ENCODE data around the gene TMPRSS4.

The TMPRSS4 gene

DNA sequence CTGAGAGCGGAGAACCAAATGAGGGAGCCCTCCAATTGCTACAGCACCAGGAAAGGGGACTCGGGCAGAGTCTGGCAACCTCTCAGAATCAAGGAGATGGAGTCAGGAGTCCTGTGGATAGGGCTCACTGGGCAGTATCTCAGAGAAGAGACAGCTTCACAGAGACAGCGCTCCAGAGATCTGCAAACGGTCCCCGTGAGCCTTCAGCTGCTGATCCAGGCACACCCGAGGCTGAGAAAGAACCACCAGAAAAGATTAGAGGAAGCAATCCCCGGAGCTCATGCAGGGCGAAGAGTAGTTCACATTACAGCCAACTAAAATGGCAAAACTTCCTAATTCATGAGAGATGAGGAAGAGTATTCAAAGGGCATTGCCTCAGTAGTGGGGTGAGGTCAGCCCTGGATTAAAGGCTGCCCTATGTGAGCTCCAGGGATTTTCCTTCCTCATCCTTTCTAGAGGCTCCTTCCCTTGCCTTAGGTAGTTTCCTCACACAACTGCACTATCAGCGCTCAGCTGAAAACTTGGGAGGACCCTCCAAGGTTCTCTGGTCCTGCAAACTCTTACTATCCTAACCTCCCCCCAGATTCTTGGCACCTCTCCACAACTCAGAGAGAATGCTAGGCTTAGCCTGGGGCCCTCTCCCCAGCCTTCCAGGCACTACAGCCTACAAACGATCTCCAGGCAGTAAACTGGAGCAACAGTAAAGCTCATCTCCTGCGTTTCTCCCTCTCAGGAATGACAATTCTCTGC, 52.0 kb downstream of the TMPRSS4 start:
- WGBS, 2 donors (ENCODE audit: extremely low coverage in 2 of 2, insufficient read length in 2 of 2, insufficient replicate concordance in 1 of 2) = no CpG with 5 or more reads among the region's 11 CpGs
- Histone ChIP-seq H3K27me3 (ENCODE audit: control insufficient read depth in 3 of 3, insufficient read depth in 3 of 3, low read depth in 1 of 3, low read length in 3 of 3) (peaks cover 0 to 32% (median 0%) of the 10 kb centered on the region in 3 experiments), H2BK15ac (ENCODE audit: low read length) (no peak overlapping the region), H2BK120ac (ENCODE audit: low read depth, low read length) (no peak overlapping the region), H4K8ac (ENCODE audit: low read depth, low read length) (no peak overlapping the region), H2BK5ac (ENCODE audit: low read length) (no peak overlapping the region), H3K4me1 (ENCODE audit: control insufficient read depth in 2 of 2, insufficient read depth in 1 of 2, low read depth in 1 of 2, low read length in 2 of 2) (peaks cover 0 to 2% of the 10 kb centered on the region in 2 donors), H2AK5ac (ENCODE audit: low read depth, low read length) (no peak overlapping the region), H3K4me3 (ENCODE audit: low read length in 2 of 2) (no peak overlapping the region), H3K36me3 (replicated peaks in 1 of 2; ENCODE audit: control insufficient read depth in 2 of 2, insufficient read depth in 2 of 2, low read length in 2 of 2) (no peaks in the 10 kb centered on the region), H2BK12ac (ENCODE audit: low read length) (no peak overlapping the region), H3K4me2 (ENCODE audit: insufficient read depth, low read length, poor library complexity, severe bottlenecking) (no peak overlapping the region), H3K9me3 (replicated peaks in 1 of 2; ENCODE audit: control insufficient read depth in 2 of 2, insufficient read depth in 1 of 2, low read depth in 1 of 2, low read length in 2 of 2) (no peaks in the 10 kb centered on the region), H3K14ac (ENCODE audit: low read length) (no peak overlapping the region), H3K79me1 (ENCODE audit: low read depth, low read length) (no peaks in the 10 kb centered on the region), H3K9ac (ENCODE audit: low read depth, low read length, poor library complexity) (no peak overlapping the region), H3K23ac (ENCODE audit: low read depth, low read length, poor library complexity) (no peak overlapping the region), H3K4ac (ENCODE audit: low read length) (no peak overlapping the region), H4K91ac (ENCODE audit: low read depth, low read length, poor library complexity) (no peak overlapping the region), H3K27ac (replicated peaks; ENCODE audit: low read length) (no peak overlapping the region), H3K18ac (ENCODE audit: low read length) (no peak overlapping the region), H2AFZ (ENCODE audit: low read length) (no peak overlapping the region)
- DNase-seq (ENCODE audit: low spot score) = no peak

DNA sequence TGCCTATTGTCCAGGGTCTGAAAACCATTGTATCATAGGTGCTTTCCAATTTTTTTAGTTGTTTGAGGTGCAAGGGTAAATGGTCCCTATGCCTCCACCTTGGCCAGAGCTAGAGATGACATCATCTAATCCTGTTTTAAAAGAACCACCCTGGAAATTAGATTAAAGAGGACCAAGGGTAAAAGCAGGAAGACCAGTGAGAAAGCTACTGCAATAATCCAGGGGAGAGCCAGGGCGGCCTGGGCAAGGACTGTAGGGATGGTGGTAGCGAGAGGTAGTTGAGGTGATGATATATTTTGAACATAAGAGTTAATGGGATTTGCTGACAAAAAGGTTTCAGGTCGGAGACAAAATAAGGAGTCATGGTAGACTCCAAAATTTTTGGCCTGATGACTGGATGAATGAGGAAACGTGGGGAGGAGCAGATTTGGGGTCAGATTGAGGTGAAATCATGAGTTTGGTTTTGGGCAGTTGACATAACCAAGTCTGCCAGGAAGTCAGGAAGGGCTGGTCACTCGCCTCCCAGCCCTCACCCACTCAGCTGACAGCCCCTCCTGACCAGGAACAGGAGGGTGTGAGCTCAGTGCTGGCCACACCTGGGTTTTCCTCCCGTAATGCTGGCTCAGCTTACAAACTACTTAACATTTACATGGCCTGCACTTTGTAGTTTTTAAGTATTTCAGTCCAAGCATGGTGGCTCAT, 52.7 kb downstream of the TMPRSS4 start:
- no peak overlapping the region for H2BK15ac ChIP-seq (ENCODE audit: low read length)
- no peak overlapping the region for H2BK120ac ChIP-seq (ENCODE audit: low read depth, low read length)
- no peak overlapping the region for H2BK12ac ChIP-seq (ENCODE audit: low read length)
- H3K4me1 ChIP-seq (ENCODE audit: control insufficient read depth in 2 of 2, insufficient read depth in 1 of 2, low read depth in 1 of 2, low read length in 2 of 2) = peaks cover 0 to 2% of the 10 kb centered on the region in 2 donors
- H3K4me3 ChIP-seq (ENCODE audit: low read length in 2 of 2) = no peak overlapping the region
- no peak overlapping the region for H2BK5ac ChIP-seq (ENCODE audit: low read length)
- no peak overlapping the region for H2AFZ ChIP-seq (ENCODE audit: low read length)
- no peak overlapping the region for H3K18ac ChIP-seq (ENCODE audit: low read length)
- H3K4me2 ChIP-seq (ENCODE audit: insufficient read depth, low read length, poor library complexity, severe bottlenecking) = no peak overlapping the region
- DNase-seq (ENCODE audit: low spot score) = no peak
- H2AK5ac ChIP-seq (ENCODE audit: low read depth, low read length) = no peak overlapping the region
- no peak overlapping the region for H4K91ac ChIP-seq (ENCODE audit: low read depth, low read length, poor library complexity)
- no peaks in the 10 kb centered on the region for H3K9me3 ChIP-seq (replicated peaks in 1 of 2; ENCODE audit: control insufficient read depth in 2 of 2, insufficient read depth in 1 of 2, low read depth in 1 of 2, low read length in 2 of 2)
- no peaks in the 10 kb centered on the region for H3K36me3 ChIP-seq (replicated peaks in 1 of 2; ENCODE audit: control insufficient read depth in 2 of 2, insufficient read depth in 2 of 2, low read length in 2 of 2)
- no peak overlapping the region for H3K9ac ChIP-seq (ENCODE audit: low read depth, low read length, poor library complexity)
- no peaks in the 10 kb centered on the region for H3K79me1 ChIP-seq (ENCODE audit: low read depth, low read length)
- no peak overlapping the region for H3K23ac ChIP-seq (ENCODE audit: low read depth, low read length, poor library complexity)
- H4K8ac ChIP-seq (ENCODE audit: low read depth, low read length) = no peak overlapping the region
- no peak overlapping the region for H3K4ac ChIP-seq (ENCODE audit: low read length)
- H3K27me3 ChIP-seq (ENCODE audit: control insufficient read depth in 3 of 3, insufficient read depth in 3 of 3, low read depth in 1 of 3, low read length in 3 of 3) = peaks cover 0 to 37% (median 0%) of the 10 kb centered on the region in 3 experiments
- no peak overlapping the region for H3K14ac ChIP-seq (ENCODE audit: low read length)
- 100% methylated on average over 1 of the region's 6 CpGs; no CpG with 5 or more reads in 1 of the 2 donors for WGBS, 2 donors (ENCODE audit: extremely low coverage in 2 of 2, insufficient read length in 2 of 2, insufficient replicate concordance in 1 of 2)
- no peak overlapping the region for H3K27ac ChIP-seq (replicated peaks; ENCODE audit: low read length)

DNA sequence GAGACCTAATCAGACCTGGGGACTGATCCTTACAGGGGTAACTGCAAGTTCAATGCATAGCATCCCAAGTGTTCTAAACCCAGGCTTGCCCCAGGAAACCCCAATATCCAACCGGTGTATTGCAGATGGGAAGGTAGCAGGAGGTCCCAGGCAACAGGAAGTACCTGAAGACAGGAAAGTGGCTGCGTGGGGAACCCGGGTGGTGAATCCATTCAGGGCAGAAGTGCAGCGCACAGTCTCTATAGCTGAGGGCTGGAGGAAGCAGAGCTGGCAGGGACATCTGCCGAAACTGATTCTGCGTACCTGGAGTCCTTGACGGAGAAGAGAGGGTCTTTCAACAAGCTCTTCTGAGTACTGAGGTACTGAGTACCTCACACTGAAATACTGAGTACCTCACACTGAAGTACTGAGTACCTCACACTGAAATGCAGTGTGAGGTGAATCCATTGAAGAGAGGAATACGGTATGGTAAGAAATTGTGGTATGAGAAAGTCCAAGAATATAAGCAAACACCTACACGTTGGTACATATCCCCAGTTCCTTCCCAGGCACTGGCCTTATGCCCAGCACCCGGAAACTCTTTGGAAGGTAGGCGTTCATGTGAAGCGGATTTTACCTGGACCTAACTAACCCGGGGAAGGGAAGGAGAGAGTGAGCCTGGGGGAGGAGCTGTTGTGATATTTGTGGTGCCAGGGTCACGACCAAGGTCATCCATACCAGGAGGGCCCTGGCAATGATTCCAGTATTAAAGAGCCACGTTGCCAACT, 55.7 kb downstream of the TMPRSS4 start:
- Histone ChIP-seq H4K8ac (ENCODE audit: low read depth, low read length) (no peak overlapping the region), H2BK120ac (ENCODE audit: low read depth, low read length) (no peak overlapping the region), H3K27ac (replicated peaks; ENCODE audit: low read length) (no peak overlapping the region), H3K9me3 (replicated peaks in 1 of 2; ENCODE audit: control insufficient read depth in 2 of 2, insufficient read depth in 1 of 2, low read depth in 1 of 2, low read length in 2 of 2) (no peaks in the 10 kb centered on the region), H2BK12ac (ENCODE audit: low read length) (no peak overlapping the region), H3K4ac (ENCODE audit: low read length) (no peak overlapping the region), H3K9ac (ENCODE audit: low read depth, low read length, poor library complexity) (no peak overlapping the region), H4K91ac (ENCODE audit: low read depth, low read length, poor library complexity) (no peak overlapping the region), H3K4me2 (ENCODE audit: insufficient read depth, low read length, poor library complexity, severe bottlenecking) (no peak overlapping the region), H2BK15ac (ENCODE audit: low read length) (no peak overlapping the region), H3K36me3 (replicated peaks in 1 of 2; ENCODE audit: control insufficient read depth in 2 of 2, insufficient read depth in 2 of 2, low read length in 2 of 2) (no peaks in the 10 kb centered on the region), H3K14ac (ENCODE audit: low read length) (no peak overlapping the region), H2BK5ac (ENCODE audit: low read length) (no peak overlapping the region), H3K27me3 (ENCODE audit: control insufficient read depth in 3 of 3, insufficient read depth in 3 of 3, low read depth in 1 of 3, low read length in 3 of 3) (peaks cover 0 to 37% (median 0%) of the 10 kb centered on the region in 3 experiments), H3K18ac (ENCODE audit: low read length) (no peak overlapping the region), H3K4me1 (ENCODE audit: control insufficient read depth in 2 of 2, insufficient read depth in 1 of 2, low read depth in 1 of 2, low read length in 2 of 2) (peaks cover 0 to 2% of the 10 kb centered on the region in 2 donors), H3K23ac (ENCODE audit: low read depth, low read length, poor library complexity) (no peak overlapping the region), H2AFZ (ENCODE audit: low read length) (no peak overlapping the region), H3K4me3 (ENCODE audit: low read length in 2 of 2) (no peak overlapping the region), H3K79me1 (ENCODE audit: low read depth, low read length) (no peaks in the 10 kb centered on the region), H2AK5ac (ENCODE audit: low read depth, low read length) (no peak overlapping the region)
- DNase-seq (ENCODE audit: low spot score) = no peak
- WGBS, 2 donors (ENCODE audit: extremely low coverage in 2 of 2, insufficient read length in 2 of 2, insufficient replicate concordance in 1 of 2) = no CpG with 5 or more reads among the region's 15 CpGs

DNA sequence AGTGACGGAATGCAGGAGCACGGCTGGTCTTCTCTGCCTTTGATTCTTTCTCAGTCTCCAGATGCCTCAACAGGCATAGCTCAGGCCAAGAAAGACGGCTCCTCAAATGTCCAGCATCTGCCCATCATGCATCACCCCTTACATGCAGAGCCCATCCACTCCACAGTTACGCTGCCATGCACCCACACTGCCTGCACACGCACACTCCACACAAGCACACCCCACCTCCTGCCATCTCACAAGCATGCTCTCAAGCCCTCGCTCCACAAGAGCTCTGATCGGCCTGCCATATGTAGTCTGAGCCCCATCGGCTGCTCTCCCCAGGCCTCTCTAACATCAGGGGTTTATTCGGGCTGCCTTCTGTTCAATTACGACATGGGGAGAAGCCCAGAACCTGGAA, 56.9 kb downstream of the TMPRSS4 start:
- H2BK15ac ChIP-seq (ENCODE audit: low read length) = no peak overlapping the region
- H2BK5ac ChIP-seq (ENCODE audit: low read length) = no peak overlapping the region
- H2BK12ac ChIP-seq (ENCODE audit: low read length) = no peak overlapping the region
- H4K8ac ChIP-seq (ENCODE audit: low read depth, low read length) = no peak overlapping the region
- no peak overlapping the region for H2AFZ ChIP-seq (ENCODE audit: low read length)
- H3K14ac ChIP-seq (ENCODE audit: low read length) = no peak overlapping the region
- H3K4me1 ChIP-seq (ENCODE audit: control insufficient read depth in 2 of 2, insufficient read depth in 1 of 2, low read depth in 1 of 2, low read length in 2 of 2) = peaks cover 0 to 3% of the 10 kb centered on the region in 2 donors
- H3K27ac ChIP-seq (replicated peaks; ENCODE audit: low read length) = no peak overlapping the region
- no peak overlapping the region for H3K18ac ChIP-seq (ENCODE audit: low read length)
- H2AK5ac ChIP-seq (ENCODE audit: low read depth, low read length) = peak overlapping the region; percentile 22
- no peaks in the 10 kb centered on the region for H3K36me3 ChIP-seq (replicated peaks in 1 of 2; ENCODE audit: control insufficient read depth in 2 of 2, insufficient read depth in 2 of 2, low read length in 2 of 2)
- no peak overlapping the region for H2BK120ac ChIP-seq (ENCODE audit: low read depth, low read length)
- H3K4me3 ChIP-seq (ENCODE audit: low read length in 2 of 2) = no peak overlapping the region
- H3K9ac ChIP-seq (ENCODE audit: low read depth, low read length, poor library complexity) = peak overlapping the region; percentile 38
- DNase-seq (ENCODE audit: low spot score) = no peak
- H3K27me3 ChIP-seq (ENCODE audit: control insufficient read depth in 3 of 3, insufficient read depth in 3 of 3, low read depth in 1 of 3, low read length in 3 of 3) = peaks cover 0 to 38% (median 0%) of the 10 kb centered on the region in 3 experiments
- no peak overlapping the region for H3K4ac ChIP-seq (ENCODE audit: low read length)
- H4K91ac ChIP-seq (ENCODE audit: low read depth, low read length, poor library complexity) = no peak overlapping the region
- no peaks in the 10 kb centered on the region for H3K9me3 ChIP-seq (replicated peaks in 1 of 2; ENCODE audit: control insufficient read depth in 2 of 2, insufficient read depth in 1 of 2, low read depth in 1 of 2, low read length in 2 of 2)
- H3K23ac ChIP-seq (ENCODE audit: low read depth, low read length, poor library complexity) = peak overlapping the region; percentile 22
- no peaks in the 10 kb centered on the region for H3K79me1 ChIP-seq (ENCODE audit: low read depth, low read length)
- WGBS, 2 donors (ENCODE audit: extremely low coverage in 2 of 2, insufficient read length in 2 of 2, insufficient replicate concordance in 1 of 2) = no CpG with 5 or more reads among the region's 10 CpGs
- H3K4me2 ChIP-seq (ENCODE audit: insufficient read depth, low read length, poor library complexity, severe bottlenecking) = no peak overlapping the region
